SK-N-SH (cell line): ENCODE results near the gene SLC25A24. TPM values are rescaled to one million over a fixed set of nuclear protein-coding genes. Genes with fewer than 3 reads are reported as not detected.

Experiments used
- CTCF ChIA-PET: fragments of 300-600, 350-600 bp; formaldehyde crosslinking; extraction: SDS; loops from one replicate; lab custom pipeline; 2021; lab: Yijun Ruan, JAX
- POLR2A ChIA-PET: fragments of 350-600 bp; sonication (Branson Sonifier 250); formaldehyde crosslinking; extraction: SDS; loops from one replicate; lab custom pipeline; 2020; ENCODE audit warnings: antibody characterized with exemption, inconsistent platforms; lab: Yijun Ruan, JAX
- DNase-seq: peaks from one replicate; pipeline ENCODE4 v3.0.0; 2012
- H2AFZ ChIP-seq: fragments of 200-600 bp; sonication (generic); 2 replicates; pipeline ENCODE4 v1.8.1; 2016; ENCODE audit warnings: antibody characterized with exemption, mild to moderate bottlenecking, low read depth
- H3F3A ChIP-seq: fragments of 200-600 bp; sonication (generic); replicated peaks from 2 replicates; pipeline ENCODE3; 2016; ENCODE audit warnings: antibody characterized with exemption, mild to moderate bottlenecking; ENCODE audit not compliant: insufficient read depth
- H3K27ac ChIP-seq, 2 experiments: fragments of 200-500 bp in 1 of 2; fragments of 200-600 bp in 1 of 2; sonication (Bioruptor generic) in 1 of 2; sonication (generic), shearing (Covaris generic) in 1 of 2; 2 replicates each; pipeline versions ENCODE4 v1.5.1 to v1.6.1; 2014 to 2016; ENCODE audit warnings: low read depth in 2 of 2, inconsistent platforms in 1 of 2, low read length in 1 of 2, mild to moderate bottlenecking in 1 of 2, mixed read lengths in 1 of 2
- H3K27me3 ChIP-seq: fragments of 200-600 bp; sonication (generic), shearing (Covaris generic); 2 replicates; pipeline ENCODE4 v1.6.1; 2016; ENCODE audit warnings: mixed run types; ENCODE audit not compliant: insufficient read depth
- H3K36me3 ChIP-seq, 2 experiments: fragments of 200-500 bp in 1 of 2; fragments of 200-600 bp in 1 of 2; sonication (Bioruptor generic) in 1 of 2; sonication (generic) in 1 of 2; replicated peaks in 1 of 2; 2 replicates each; pipeline versions ENCODE3 to v1.5.1; 2014 to 2016; ENCODE audit warnings: low read length in 1 of 2, mild to moderate bottlenecking in 1 of 2; ENCODE audit not compliant: insufficient read depth in 2 of 2, control insufficient read depth in 1 of 2
- H3K4me1 ChIP-seq, 2 experiments: fragments of 200-500 bp in 1 of 2; fragments of 200-600 bp in 1 of 2; sonication (Bioruptor generic) in 1 of 2; sonication (generic), shearing (Covaris generic) in 1 of 2; 2 replicates each; pipeline versions ENCODE4 v1.5.1 to v1.6.1; 2014 to 2016; ENCODE audit warnings: low read depth in 1 of 2, low read length in 1 of 2, mixed run types in 1 of 2; ENCODE audit not compliant: insufficient read depth in 2 of 2, control insufficient read depth in 1 of 2
- H3K4me2 ChIP-seq: fragments of 200-600 bp; sonication (generic), shearing (Covaris generic); 2 replicates; pipeline ENCODE4 v1.6.1; 2017; ENCODE audit warnings: mixed run types
- H3K4me3 ChIP-seq, 2 experiments: fragments of 200-500 bp in 1 of 2; fragments of 200-600 bp in 1 of 2; sonication (Bioruptor generic) in 1 of 2; sonication (generic), shearing (Covaris generic) in 1 of 2; 2 replicates each; pipeline versions ENCODE4 v1.5.1 to v1.8.1; 2014 to 2016; ENCODE audit warnings: low read depth in 2 of 2, inconsistent platforms in 1 of 2, low read length in 1 of 2, mild to moderate bottlenecking in 1 of 2, mixed read lengths in 1 of 2, moderate library complexity in 1 of 2
- H3K79me2 ChIP-seq: fragments of 200-600 bp; sonication (generic); 2 replicates; pipeline ENCODE4 v1.8.1; 2017; ENCODE audit warnings: mild to moderate bottlenecking; ENCODE audit not compliant: insufficient read depth
- H3K9ac ChIP-seq: fragments of 200-600 bp; sonication (generic); 2 replicates; pipeline ENCODE4 v1.6.1; 2017; ENCODE audit warnings: mixed run types
- H3K9me2 ChIP-seq: fragments of 200-600 bp; sonication (generic); 2 replicates; pipeline ENCODE4 v1.6.1; 2017; ENCODE audit warnings: mixed run types
- H3K9me3 ChIP-seq: fragments of 200-600 bp; sonication (generic); 2 replicates; pipeline ENCODE4 v1.6.1; 2017; ENCODE audit warnings: mixed run types, mild to moderate bottlenecking, moderate library complexity
- H4K20me1 ChIP-seq: fragments of 200-600 bp; sonication (generic); 2 replicates; pipeline ENCODE4 v1.6.1; 2017; ENCODE audit warnings: mild to moderate bottlenecking, mixed run types; ENCODE audit not compliant: insufficient read depth
- CTCF ChIP-seq: fragments of 200-600 bp; sonication (generic); IDR thresholded peaks from 2 replicates; pipeline ENCODE4 v1.6.1; 2017; ENCODE audit warnings: antibody characterized with exemption, mild to moderate bottlenecking, moderate library complexity
- ELF1 ChIP-seq: IDR thresholded peaks from 2 replicates; pipeline ENCODE4 v1.4.0; 2012
- EP300 ChIP-seq, 2 experiments: IDR thresholded peaks; 2 replicates each; pipeline versions ENCODE4 v1.4.0 to v1.6.1; 2012; ENCODE audit warnings: borderline replicate concordance in 1 of 2, low read depth in 1 of 2, low read length in 1 of 2
- FOXM1 ChIP-seq: IDR thresholded peaks from 2 replicates; pipeline ENCODE4 v1.4.0; 2012; ENCODE audit warnings: low read depth, mild to moderate bottlenecking
- MEF2A ChIP-seq: IDR thresholded peaks from 2 replicates; pipeline ENCODE4 v1.4.0; 2012; ENCODE audit warnings: low read depth, borderline replicate concordance
- NFIC ChIP-seq: IDR thresholded peaks from 2 replicates; pipeline ENCODE4 v1.4.0; 2012; ENCODE audit warnings: borderline replicate concordance
- NRF1 ChIP-seq: IDR thresholded peaks from 2 replicates; pipeline ENCODE4 v1.6.1; 2012; ENCODE audit warnings: low read depth, mild to moderate bottlenecking, low read length
- PBX3 ChIP-seq: IDR thresholded peaks from 2 replicates; pipeline ENCODE4; 2012
- POLR2AphosphoS5 ChIP-seq: IDR thresholded peaks from 2 replicates; pipeline ENCODE4 v1.6.1; 2012; ENCODE audit warnings: low read depth, low read length
- RAD21 ChIP-seq: IDR thresholded peaks from 2 replicates; pipeline ENCODE4 v1.6.1; 2012; ENCODE audit warnings: mild to moderate bottlenecking, low read length
- REST ChIP-seq: IDR thresholded peaks from 2 replicates; pipeline ENCODE4 v1.6.1; 2012; ENCODE audit warnings: mild to moderate bottlenecking, low read depth, low read length, moderate library complexity
- SIN3A ChIP-seq: IDR thresholded peaks from 2 replicates; pipeline ENCODE4 v1.6.1; 2012; ENCODE audit warnings: low read depth, mild to moderate bottlenecking, low read length, moderate library complexity, borderline replicate concordance
- SMC3 ChIP-seq: IDR thresholded peaks from 2 replicates; pipeline ENCODE4 v1.6.1; 2012; ENCODE audit warnings: low read depth, low read length, improper control_type of control experiment
- TAF1 ChIP-seq: IDR thresholded peaks from 2 replicates; pipeline ENCODE4 v1.6.1; 2012; ENCODE audit warnings: low read depth, mild to moderate bottlenecking, low read length, moderate library complexity, borderline replicate concordance
- TEAD4 ChIP-seq: IDR thresholded peaks from 2 replicates; pipeline ENCODE4 v1.4.0; 2012; ENCODE audit warnings: mild to moderate bottlenecking, borderline replicate concordance; ENCODE audit not compliant: insufficient read depth
- USF2 ChIP-seq: fragments of 150-350 bp; IDR thresholded peaks from 2 replicates; pipeline ENCODE4 v1.6.1; 2017; ENCODE audit warnings: antibody characterized with exemption, low read length, low read depth, borderline replicate concordance
- WGBS: methylation state at CpG from one replicate; pipeline ENCODE4 v1.1.6; 2017; ENCODE audit warnings: low lambda C conversion rate; 5-methylcytosine and 5-hydroxymethylcytosine counted together
- polyA plus RNA-seq, 3 experiments: library from polyadenylated mRNA; depleted of rRNA; stranded (reverse); fragments of >200 nt; gene quantifications; 2 replicates each; pipeline ENCODE4 v1.2.3, GENCODE V29; 2012

Gene SLC25A24
- polyA plus RNA-seq, 1 of the 3 experiments (the other 2 are of a cell fraction): 11.3 TPM

- H3K36me3 ChIP-seq: peaks cover 0 to 7% of the 10 kb centered on the region in 2 experiments
- no peaks in the 10 kb centered on the region for H3F3A ChIP-seq
- no peaks in the 10 kb centered on the region for H3K9me3 ChIP-seq
- DNase-seq: peak; percentile 79
- CTCF ChIA-PET: interaction anchor here (0.5 to 16.0 kb wide), 68 partner anchors 8 to 524 kb away, joined by 3 to 597 read pairs (median 4); partner anchors contain the start of gene SLC25A24
- no peaks in the 10 kb centered on the region for H3K4me1 ChIP-seq
- no peaks in the 10 kb centered on the region for H3K79me2 ChIP-seq
- no peaks in the 10 kb centered on the region for H3K27me3 ChIP-seq
- WGBS: 9% methylated on average over 6 of the region's 7 CpGs
- H3K27ac ChIP-seq: no peak overlapping the region
- no peak overlapping the region for H3K4me2 ChIP-seq
- no peak for TF ChIP-seq USF2
- TF ChIP-seq TEAD4: no peak
- no peak for TF ChIP-seq SIN3A
- TF ChIP-seq CTCF: peak; percentile 89
- no peak for TF ChIP-seq PBX3
- peak; percentile 99 for TF ChIP-seq SMC3
- TF ChIP-seq EP300 (IDR thresholded peaks at IDR 0.05; ENCODE audit: borderline replicate concordance in 1 of 2, low read depth in 1 of 2, low read length in 1 of 2): no peak
- peak; percentile 100 for TF ChIP-seq RAD21
- H3K9ac ChIP-seq: no peak overlapping the region
- H2AFZ ChIP-seq: no peak overlapping the region
- H3K4me3 ChIP-seq: no peak overlapping the region; a peak in 1 of 4 replicates
- no peaks in the 10 kb centered on the region for H4K20me1 ChIP-seq
- POLR2A ChIA-PET: interaction anchor here (0.6 to 2.1 kb wide), 2 partner anchors 342 to 344 kb away, joined by 3 to 6 read pairs; no protein-coding TSS in a partner anchor
- H3K9me2 ChIP-seq: no peaks in the 10 kb centered on the region
These were observed 74.6 kb downstream of the SLC25A24 start for GRCh38 chr1:108125312-108126138.

GRCh38 chr1:108124622-108125311 is 75.4 kb downstream of the SLC25A24 start:
- Histone ChIP-seq H3K27ac (no peak overlapping the region), H3K36me3 (peaks cover 0 to 7% of the 10 kb centered on the region in 2 experiments), H2AFZ (no peak overlapping the region), H3K9ac (no peak overlapping the region), H3K27me3 (no peaks in the 10 kb centered on the region), H3K4me1 (no peaks in the 10 kb centered on the region), H4K20me1 (no peaks in the 10 kb centered on the region), H3K4me2 (no peak overlapping the region), H3K4me3 (no peak overlapping the region), H3K79me2 (no peaks in the 10 kb centered on the region), H3F3A (no peaks in the 10 kb centered on the region), H3K9me3 (no peaks in the 10 kb centered on the region), H3K9me2 (no peaks in the 10 kb centered on the region)
- POLR2A ChIA-PET: interaction anchor here (0.6 to 2.1 kb wide), 2 partner anchors 342 to 343 kb away, joined by 3 to 6 read pairs; no protein-coding TSS in a partner anchor
- 85% methylated on average over 12 of the region's 12 CpGs for WGBS
- CTCF ChIA-PET: interaction anchor here (0.5 to 16.0 kb wide), 60 partner anchors 7 to 458 kb away, joined by 3 to 597 read pairs (median 4); partner anchors contain the start of gene SLC25A24
- no peak for DNase-seq
- TF ChIP-seq ELF1: no peak
- TF ChIP-seq NFIC: no peak
- TF ChIP-seq TAF1: no peak
- no peak for TF ChIP-seq EP300 (IDR thresholded peaks at IDR 0.05; ENCODE audit: borderline replicate concordance in 1 of 2, low read depth in 1 of 2, low read length in 1 of 2)
- no peak for TF ChIP-seq MEF2A
- TF ChIP-seq POLR2AphosphoS5: no peak
- TF ChIP-seq REST: no peak
- TF ChIP-seq FOXM1: no peak
- TF ChIP-seq NRF1: no peak
